C4-2B (cell line): ENCODE results near the gene LPAR5.

Experiments
- ZFX ChIP-seq: fragments of 450-650 bp; IDR thresholded peaks from 2 replicates; pipeline ENCODE4 v1.6.1; 2017
- TF ChIP-seq, protein P1 (sequence below): fragments of 450-650 bp; conservative IDR thresholded peaks from 2 replicates; pipeline ENCODE4 v1.5.1; 2017; ENCODE audit warnings: mild to moderate bottlenecking

DNA sequence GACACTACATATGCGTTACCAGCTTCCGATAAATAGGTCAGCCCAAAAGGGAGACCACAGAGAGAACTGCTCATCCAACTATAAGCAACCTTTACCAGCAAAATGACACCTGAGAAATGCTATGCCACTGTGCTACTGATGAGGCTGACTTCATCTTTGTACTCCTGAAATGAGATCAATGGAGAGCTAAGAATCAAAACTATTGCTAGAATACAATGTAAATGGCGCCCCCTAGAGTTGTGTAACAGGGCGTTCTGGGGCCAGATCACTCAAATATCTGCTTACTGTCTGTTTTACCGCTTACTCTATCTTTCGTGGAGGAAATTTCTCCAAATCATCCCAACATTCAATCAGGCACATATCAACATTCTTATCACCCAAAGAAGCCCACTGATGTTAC, 48.9 kb upstream of the LPAR5 start:
- TF ChIP-seq, protein P1, sequence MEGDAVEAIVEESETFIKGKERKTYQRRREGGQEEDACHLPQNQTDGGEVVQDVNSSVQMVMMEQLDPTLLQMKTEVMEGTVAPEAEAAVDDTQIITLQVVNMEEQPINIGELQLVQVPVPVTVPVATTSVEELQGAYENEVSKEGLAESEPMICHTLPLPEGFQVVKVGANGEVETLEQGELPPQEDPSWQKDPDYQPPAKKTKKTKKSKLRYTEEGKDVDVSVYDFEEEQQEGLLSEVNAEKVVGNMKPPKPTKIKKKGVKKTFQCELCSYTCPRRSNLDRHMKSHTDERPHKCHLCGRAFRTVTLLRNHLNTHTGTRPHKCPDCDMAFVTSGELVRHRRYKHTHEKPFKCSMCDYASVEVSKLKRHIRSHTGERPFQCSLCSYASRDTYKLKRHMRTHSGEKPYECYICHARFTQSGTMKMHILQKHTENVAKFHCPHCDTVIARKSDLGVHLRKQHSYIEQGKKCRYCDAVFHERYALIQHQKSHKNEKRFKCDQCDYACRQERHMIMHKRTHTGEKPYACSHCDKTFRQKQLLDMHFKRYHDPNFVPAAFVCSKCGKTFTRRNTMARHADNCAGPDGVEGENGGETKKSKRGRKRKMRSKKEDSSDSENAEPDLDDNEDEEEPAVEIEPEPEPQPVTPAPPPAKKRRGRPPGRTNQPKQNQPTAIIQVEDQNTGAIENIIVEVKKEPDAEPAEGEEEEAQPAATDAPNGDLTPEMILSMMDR, result peak; percentile 77
- TF ChIP-seq ZFX, result no peak
